GM19193 (cell line): ENCODE data around the gene ARSG.

ENCODE experiments used
- POLR2A ChIP-seq: IDR thresholded peaks from 4 replicates; pipeline ENCODE4 v1.6.1; 2011; ENCODE audit not compliant: insufficient read depth, insufficient read length; ENCODE audit errors: extremely low read depth

Gene ARSG

GRCh38 chr17:68403122-68403521, 111.8 kb downstream of the ARSG start:
- no peak for TF ChIP-seq POLR2A

GRCh38 chr17:68417317-68417716, 126.0 kb downstream of the ARSG start:
- no peak for TF ChIP-seq POLR2A

GRCh38 chr17:68418876-68419275, 127.6 kb downstream of the ARSG start:
- TF ChIP-seq POLR2A: no peak

- no peak for TF ChIP-seq POLR2A
Observed at GRCh38 chr17:68420065-68420464, 128.8 kb downstream of the ARSG start.

- TF ChIP-seq POLR2A: no peak
Observed at GRCh38 chr17:68421486-68421885, 130.2 kb downstream of the ARSG start.

- no peak for TF ChIP-seq POLR2A
Observed at GRCh38 chr17:68422821-68423220, 131.5 kb downstream of the ARSG start.

- no peak for TF ChIP-seq POLR2A
Observed at GRCh38 chr17:68423251-68423650, 132.0 kb downstream of the ARSG start.

GRCh38 chr17:68424203-68424602, 132.9 kb downstream of the ARSG start:
- TF ChIP-seq POLR2A: no peak

GRCh38 chr17:68424861-68425260, 133.6 kb downstream of the ARSG start:
- no peak for TF ChIP-seq POLR2A

GRCh38 chr17:68425979-68426378, 134.7 kb downstream of the ARSG start:
- TF ChIP-seq POLR2A: no peak

GRCh38 chr17:68427575-68427974, 136.3 kb downstream of the ARSG start:
- no peak for TF ChIP-seq POLR2A

- TF ChIP-seq POLR2A: no peak
Observed at GRCh38 chr17:68428498-68429172, 137.3 kb downstream of the ARSG start.

- no peak for TF ChIP-seq POLR2A
Observed at GRCh38 chr17:68429881-68430280, 138.6 kb downstream of the ARSG start.

GRCh38 chr17:68431045-68431608, 139.8 kb downstream of the ARSG start:
- no peak for TF ChIP-seq POLR2A

GRCh38 chr17:68431661-68432071, 140.4 kb downstream of the ARSG start:
- TF ChIP-seq POLR2A: no peak

GRCh38 chr17:68432086-68432864, 141.0 kb downstream of the ARSG start:
- TF ChIP-seq POLR2A: no peak
